HG03159 (cell line): Measurements from ENCODE around the gene ZBTB3.
"Not testable (repeated sequence)": the region's sequence is repeated elsewhere in the genome, so short reads cannot be mapped to it uniquely, and the experiment has no call there.

Experiments used
- ATAC-seq: cut with Tn5 transposase; IDR thresholded peaks from one replicate; pipeline ENCODE4 v1.9.1; 2021; ENCODE audit warnings: mild to moderate bottlenecking, moderate library complexity; ENCODE audit not compliant: unreplicated experiment

ZBTB3 gene

GRCh38 chr11:62753736-62754603 is at the start of gene ZBTB3:
ZBTB3 (minus strand) TSS chr11:62754160; CDS start chr11:62753664, 496 bp downstream.
- peak; percentile 94 for ATAC-seq

GRCh38 chr11:62801071-62801470 is 47.1 kb upstream of the ZBTB3 start:
- no peak for ATAC-seq

GRCh38 chr11:62799486-62799885 is 45.5 kb upstream of the ZBTB3 start:
- ATAC-seq: no peak

- no peak for ATAC-seq
These were observed 42.3 kb upstream of the ZBTB3 start for GRCh38 chr11:62796281-62796680.

GRCh38 chr11:62794201-62794775 is 40.3 kb upstream of the ZBTB3 start:
- ATAC-seq: no peak

- no peak for ATAC-seq
These were observed 38.2 kb upstream of the ZBTB3 start for GRCh38 chr11:62792202-62792575.

- ATAC-seq: peak; percentile 66
These were observed 37.7 kb upstream of the ZBTB3 start, which contains the start of gene TMEM223 for GRCh38 chr11:62791501-62792201. TMEM223 (minus strand) TSS chr11:62792006; CDS start chr11:62791994, 12 bp downstream.

GRCh38 chr11:62789576-62789975 is 35.6 kb upstream of the ZBTB3 start:
- no peak for ATAC-seq

GRCh38 chr11:62788991-62789390 is 35.0 kb upstream of the ZBTB3 start:
- ATAC-seq: no peak

- ATAC-seq: peak; percentile 71
These were observed 33.2 kb upstream of the ZBTB3 start, which contains the start of gene TMEM179B for GRCh38 chr11:62787005-62787759. TMEM179B (plus strand) TSS chr11:62787402; CDS start chr11:62787432, 30 bp downstream.

- ATAC-seq: peak; percentile 50
These were observed 32.5 kb upstream of the ZBTB3 start for GRCh38 chr11:62786318-62787004.

- ATAC-seq: no peak
These were observed 28.8 kb upstream of the ZBTB3 start for GRCh38 chr11:62782753-62783152.

- no peak for ATAC-seq
These were observed 24.5 kb upstream of the ZBTB3 start for GRCh38 chr11:62778441-62778840.

- ATAC-seq: no peak
These were observed 23.4 kb upstream of the ZBTB3 start for GRCh38 chr11:62777389-62777788.

- no peak for ATAC-seq
These were observed 21.7 kb upstream of the ZBTB3 start for GRCh38 chr11:62775646-62776045.

GRCh38 chr11:62774407-62774806 is 20.4 kb upstream of the ZBTB3 start:
- no peak for ATAC-seq

- ATAC-seq: peak; percentile 78
These were observed 17.4 kb upstream of the ZBTB3 start, which contains the start of gene TAF6L for GRCh38 chr11:62771144-62772021. TAF6L (plus strand) TSS chr11:62771396; CDS start chr11:62775784, 4,388 bp downstream.

- ATAC-seq: no peak
These were observed 16.8 kb upstream of the ZBTB3 start for GRCh38 chr11:62770778-62771143.

- ATAC-seq: not testable (repeated sequence)
These were observed 6.9 kb upstream of the ZBTB3 start for GRCh38 chr11:62760867-62761227.
